AG04450 (cell line): Measurements from ENCODE around the gene SCIN. TPM values are rescaled to one million over a fixed set of nuclear protein-coding genes. Genes with fewer than 3 reads are reported as not detected.
A peak's percentile ranks its signal among the peaks of the same experiment; 100 is the strongest.
"Not testable (repeated sequence)": the region's sequence is repeated elsewhere in the genome, so short reads cannot be mapped to it uniquely, and the experiment has no call there.

ENCODE experiments used
- CTCF ChIA-PET: fragments of 300-600, 350-600 bp; formaldehyde crosslinking; extraction: SDS; loops from one replicate; lab custom pipeline; 2022; ENCODE audit warnings: antibody characterized with exemption, inconsistent platforms; lab: Charles Lee
- POLR2A ChIA-PET: fragments of 350-600 bp; formaldehyde crosslinking; extraction: SDS; loops from one replicate; lab custom pipeline; 2021; ENCODE audit warnings: antibody characterized with exemption, inconsistent platforms; lab: Yijun Ruan, JAX
- DNase-seq: peaks from one replicate; pipeline ENCODE4 v3.0.0-alpha.2; 2011; ENCODE audit warnings: low read depth, low spot score
- H3K27ac ChIP-seq: one replicate; pipeline ENCODE4 v1.5.1; 2012; ENCODE audit warnings: low read depth, low read length, control low read depth
- H3K27me3 ChIP-seq: one replicate; pipeline ENCODE4 v1.6.0; 2012; ENCODE audit warnings: low read length; ENCODE audit not compliant: control insufficient read depth, insufficient read depth
- H3K4me3 ChIP-seq: 2 replicates; pipeline ENCODE4 v1.5.1; 2011; ENCODE audit warnings: mild to moderate bottlenecking, low read depth, low read length, control low read depth
- H3K9me3 ChIP-seq: 2 replicates; pipeline ENCODE4 v1.5.1; 2012; ENCODE audit warnings: low read length; ENCODE audit not compliant: control insufficient read depth, insufficient read depth
- CTCF ChIP-seq: IDR thresholded peaks from 2 replicates; pipeline ENCODE4 v1.5.1; 2011; ENCODE audit warnings: low read depth, low read length, control low read depth, inconsistent platforms
- polyA plus RNA-seq: library from polyadenylated mRNA; depleted of rRNA; stranded (reverse); fragments of >200 nt; gene quantifications from 2 replicates; pipeline ENCODE4 v1.2.3, GENCODE V29; 2011

The SCIN gene
- polyA plus RNA-seq, 1 experiment, result not detected

GRCh38 chr7:12655161-12655560 is 84.6 kb downstream of the SCIN start:
- Histone ChIP-seq H3K27me3 (no peaks in the 10 kb centered on the region), H3K27ac (no peak overlapping the region), H3K9me3 (no peaks in the 10 kb centered on the region), H3K4me3 (no peak overlapping the region)
- no peak for DNase-seq
- CTCF ChIA-PET, result no interaction called here
- POLR2A ChIA-PET, result interaction anchor here (0.6 kb wide), 1 partner anchor 228 kb away, joined by 4 read pairs; no protein-coding TSS in a partner anchor
- no peak for TF ChIP-seq CTCF

- DNase-seq, result peak; percentile 81
- POLR2A ChIA-PET, H3K9me3 ChIP-seq, H3K27ac ChIP-seq, H3K4me3 ChIP-seq, CTCF ChIA-PET, H3K27me3 ChIP-seq: not testable (repeated sequence)
These were observed 89.9 kb downstream of the SCIN start for GRCh38 chr7:12660423-12660822.

- H3K27ac ChIP-seq, H3K9me3 ChIP-seq, CTCF ChIA-PET, DNase-seq, H3K4me3 ChIP-seq, POLR2A ChIA-PET, H3K27me3 ChIP-seq: not testable (repeated sequence)
These were observed 90.5 kb downstream of the SCIN start for GRCh38 chr7:12660986-12661385.

- Histone ChIP-seq H3K4me3 (no peak overlapping the region), H3K27ac (no peak overlapping the region), H3K27me3 (no peaks in the 10 kb centered on the region), H3K9me3 (peaks cover 3% of the 10 kb centered on the region; the same call in 1 of the 2 replicates)
- ChIA-PET POLR2A (no interaction called here), CTCF (no interaction called here)
- no peak for TF ChIP-seq CTCF
- DNase-seq, result no peak
These were observed 91.1 kb downstream of the SCIN start for GRCh38 chr7:12661581-12661980.

- no peaks in the 10 kb centered on the region for H3K9me3 ChIP-seq
- CTCF ChIA-PET, result interaction anchor here (1.1 to 6.7 kb wide), 2 partner anchors 16 to 31 kb away, joined by 3 to 49 read pairs; partner anchors contain the start of gene ARL4A
- H3K27ac ChIP-seq, result no peak overlapping the region
- no peak overlapping the region for H3K4me3 ChIP-seq
- DNase-seq, result peak; percentile 89
- H3K27me3 ChIP-seq, result no peaks in the 10 kb centered on the region
- no peak for TF ChIP-seq CTCF
- POLR2A ChIA-PET, result interaction anchor here (0.5 to 2.3 kb wide), 3 partner anchors 14 to 17 kb away, joined by 3 to 13 read pairs (median 7); partner anchors contain the start of gene ARL4A
These were observed 99.6 kb downstream of the SCIN start for GRCh38 chr7:12670000-12670729.
